ENCODE results near the gene FGFRL1. TPM values are rescaled to one million over a fixed set of nuclear protein-coding genes. Genes with fewer than 3 reads are reported as not detected.

Gene FGFRL1
- polyA plus RNA-seq, 1 experiment, result 11.2 TPM

DNA sequence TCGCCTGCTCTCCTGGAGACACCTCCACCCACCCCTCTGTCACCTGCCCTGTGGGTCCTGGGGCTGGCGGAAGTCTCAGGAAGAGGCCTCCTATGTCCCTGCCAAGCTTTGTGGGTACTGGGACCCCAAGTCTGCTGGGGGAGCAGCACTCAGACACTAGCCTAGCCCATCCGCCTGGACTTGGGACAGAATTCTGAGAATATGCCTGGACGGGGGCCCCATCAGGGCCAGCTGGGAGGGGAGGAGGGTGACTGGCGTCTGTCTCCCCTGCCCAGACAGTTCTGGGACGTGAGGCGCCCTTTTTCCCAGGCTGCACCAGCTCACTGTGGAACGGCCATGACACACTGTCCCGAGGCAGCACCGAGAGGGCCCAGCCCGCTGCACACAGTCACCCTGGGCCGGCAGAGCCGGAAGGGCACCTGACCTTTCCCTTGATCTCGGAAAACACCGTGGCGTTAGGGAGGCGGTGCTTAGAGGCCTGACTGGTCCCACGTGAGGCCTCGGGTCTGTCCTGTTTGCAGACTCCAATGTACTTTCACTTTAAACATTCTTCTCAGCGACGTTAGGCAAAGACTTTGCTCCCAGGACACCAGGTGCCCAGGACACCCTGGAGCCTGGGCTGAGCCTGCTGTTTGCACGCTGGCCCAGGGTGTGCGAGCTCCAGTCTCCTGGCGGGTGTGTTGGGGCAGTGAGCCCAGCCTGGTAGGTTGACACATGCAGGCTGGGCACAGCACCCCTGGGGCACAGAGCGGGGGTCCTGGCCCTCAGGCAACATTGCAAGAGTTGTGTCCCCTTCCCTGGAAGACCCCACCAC lies 18.9 kb upstream of the FGFRL1 start:
- peaks cover 5% of the 10 kb centered on the region; the same call in 1 of the 2 replicates for H3K9me3 ChIP-seq (ENCODE audit: control insufficient read depth, insufficient read depth, low read length)

GRCh38 chr4:993111-994029 lies 18.1 kb upstream of the FGFRL1 start, which contains the start of gene SLC26A1:
TSS of gene SLC26A1 (minus strand) at chr4:993404. CDS start at chr4:991703, 1,701 bp downstream.
- H3K27ac ChIP-seq (ENCODE audit: low read depth, low read length), result no peak within 1 kb of the TSS
- peaks cover 22% of the 10 kb centered on the region for H3K27me3 ChIP-seq (ENCODE audit: control insufficient read depth, insufficient read depth, low read length)
- no peak for DNase-seq (ENCODE audit: low read depth, low spot score)
- POLR2A ChIA-PET, result no interaction called here
- TF ChIP-seq, protein P1, sequence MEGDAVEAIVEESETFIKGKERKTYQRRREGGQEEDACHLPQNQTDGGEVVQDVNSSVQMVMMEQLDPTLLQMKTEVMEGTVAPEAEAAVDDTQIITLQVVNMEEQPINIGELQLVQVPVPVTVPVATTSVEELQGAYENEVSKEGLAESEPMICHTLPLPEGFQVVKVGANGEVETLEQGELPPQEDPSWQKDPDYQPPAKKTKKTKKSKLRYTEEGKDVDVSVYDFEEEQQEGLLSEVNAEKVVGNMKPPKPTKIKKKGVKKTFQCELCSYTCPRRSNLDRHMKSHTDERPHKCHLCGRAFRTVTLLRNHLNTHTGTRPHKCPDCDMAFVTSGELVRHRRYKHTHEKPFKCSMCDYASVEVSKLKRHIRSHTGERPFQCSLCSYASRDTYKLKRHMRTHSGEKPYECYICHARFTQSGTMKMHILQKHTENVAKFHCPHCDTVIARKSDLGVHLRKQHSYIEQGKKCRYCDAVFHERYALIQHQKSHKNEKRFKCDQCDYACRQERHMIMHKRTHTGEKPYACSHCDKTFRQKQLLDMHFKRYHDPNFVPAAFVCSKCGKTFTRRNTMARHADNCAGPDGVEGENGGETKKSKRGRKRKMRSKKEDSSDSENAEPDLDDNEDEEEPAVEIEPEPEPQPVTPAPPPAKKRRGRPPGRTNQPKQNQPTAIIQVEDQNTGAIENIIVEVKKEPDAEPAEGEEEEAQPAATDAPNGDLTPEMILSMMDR (IDR thresholded peaks at IDR 0.05; ENCODE audit: low read depth, low read length), result no peak
- H3K4me3 ChIP-seq (ENCODE audit: low read depth, low read length), result no peak within 1 kb of the TSS
- CTCF ChIA-PET, result no interaction called here
- H3K9me3 ChIP-seq (ENCODE audit: control insufficient read depth, insufficient read depth, low read length), result peaks cover 5% of the 10 kb centered on the region; the same call in 1 of the 2 replicates

More for the DNA sequence above, 18.9 kb upstream of the FGFRL1 start:
- TF ChIP-seq, protein P1 (IDR thresholded peaks at IDR 0.05; ENCODE audit: low read depth, low read length), result no peak
- ChIA-PET CTCF (no interaction called here), POLR2A (no interaction called here)
- DNase-seq (ENCODE audit: low read depth, low spot score), result no peak
- no peak overlapping the region for H3K4me3 ChIP-seq (ENCODE audit: low read depth, low read length)
- H3K27me3 ChIP-seq (ENCODE audit: control insufficient read depth, insufficient read depth, low read length), result peaks cover 13% of the 10 kb centered on the region
- H3K27ac ChIP-seq (ENCODE audit: low read depth, low read length), result no peak overlapping the region

- no peak for DNase-seq (ENCODE audit: low read depth, low spot score)
- CTCF ChIA-PET, result no interaction called here
- H3K4me3 ChIP-seq (ENCODE audit: low read depth, low read length), result no peak overlapping the region
- TF ChIP-seq, protein P1 (IDR thresholded peaks at IDR 0.05; ENCODE audit: low read depth, low read length), result no peak
- no peaks in the 10 kb centered on the region; the same call in 1 of the 2 replicates for H3K9me3 ChIP-seq (ENCODE audit: control insufficient read depth, insufficient read depth, low read length)
- POLR2A ChIA-PET, result interaction anchor here (0.6 kb wide), 1 partner anchor 219 kb away, joined by 3 read pairs; no protein-coding TSS in a partner anchor
- H3K27ac ChIP-seq (ENCODE audit: low read depth, low read length), result no peak overlapping the region
- peaks cover 31% of the 10 kb centered on the region for H3K27me3 ChIP-seq (ENCODE audit: control insufficient read depth, insufficient read depth, low read length)
Observed at GRCh38 chr4:995311-996026, 16.0 kb upstream of the FGFRL1 start.

GRCh38 chr4:996030-996996 lies 15.1 kb upstream of the FGFRL1 start:
- TF ChIP-seq, protein P1 (IDR thresholded peaks at IDR 0.05; ENCODE audit: low read depth, low read length), result no peak
- POLR2A ChIA-PET, result no interaction called here

More at GRCh38 chr4:996030-996996, 15.1 kb upstream of the FGFRL1 start:
- no peak overlapping the region for H3K27ac ChIP-seq (ENCODE audit: low read depth, low read length)
- no peaks in the 10 kb centered on the region; the same call in 1 of the 2 replicates for H3K9me3 ChIP-seq (ENCODE audit: control insufficient read depth, insufficient read depth, low read length)
- H3K27me3 ChIP-seq (ENCODE audit: control insufficient read depth, insufficient read depth, low read length), result peaks cover 40% of the 10 kb centered on the region
- H3K4me3 ChIP-seq (ENCODE audit: low read depth, low read length), result no peak overlapping the region
- DNase-seq (ENCODE audit: low read depth, low spot score), result no peak
- CTCF ChIA-PET, result no interaction called here
